H7 (cell line): Measurements from ENCODE around the gene TMEM271. TPM values are rescaled to one million over a fixed set of nuclear protein-coding genes. Genes with fewer than 3 reads are reported as not detected.

Experiments used
- DNase-seq: peaks from one replicate; pipeline ENCODE4 v3.0.0; 2012
- H3K27me3 ChIP-seq: 2 replicates; pipeline ENCODE4 v1.6.0; 2011; ENCODE audit warnings: mild to moderate bottlenecking, low read length; ENCODE audit not compliant: control insufficient read depth, insufficient read depth
- H3K36me3 ChIP-seq: replicated peaks from 2 replicates; pipeline ENCODE4 v1.5.1; 2011; ENCODE audit warnings: low read length; ENCODE audit not compliant: control insufficient read depth, insufficient read depth
- H3K4me3 ChIP-seq: 2 replicates; pipeline ENCODE4 v1.5.1; 2011; ENCODE audit warnings: low read depth, mild to moderate bottlenecking, control low read depth, low read length, moderate library complexity; ENCODE audit not compliant: insufficient read depth
- total RNA-seq: library from RNA; depleted of rRNA; stranded (reverse); fragments of >200 nt; shearing (Covaris generic); gene quantifications from 2 replicates; pipeline ENCODE4 v1.2.3, GENCODE V29; 2014

Gene TMEM271
- total RNA-seq, 1 experiment from 2014 or later = 0.59 TPM

DNA sequence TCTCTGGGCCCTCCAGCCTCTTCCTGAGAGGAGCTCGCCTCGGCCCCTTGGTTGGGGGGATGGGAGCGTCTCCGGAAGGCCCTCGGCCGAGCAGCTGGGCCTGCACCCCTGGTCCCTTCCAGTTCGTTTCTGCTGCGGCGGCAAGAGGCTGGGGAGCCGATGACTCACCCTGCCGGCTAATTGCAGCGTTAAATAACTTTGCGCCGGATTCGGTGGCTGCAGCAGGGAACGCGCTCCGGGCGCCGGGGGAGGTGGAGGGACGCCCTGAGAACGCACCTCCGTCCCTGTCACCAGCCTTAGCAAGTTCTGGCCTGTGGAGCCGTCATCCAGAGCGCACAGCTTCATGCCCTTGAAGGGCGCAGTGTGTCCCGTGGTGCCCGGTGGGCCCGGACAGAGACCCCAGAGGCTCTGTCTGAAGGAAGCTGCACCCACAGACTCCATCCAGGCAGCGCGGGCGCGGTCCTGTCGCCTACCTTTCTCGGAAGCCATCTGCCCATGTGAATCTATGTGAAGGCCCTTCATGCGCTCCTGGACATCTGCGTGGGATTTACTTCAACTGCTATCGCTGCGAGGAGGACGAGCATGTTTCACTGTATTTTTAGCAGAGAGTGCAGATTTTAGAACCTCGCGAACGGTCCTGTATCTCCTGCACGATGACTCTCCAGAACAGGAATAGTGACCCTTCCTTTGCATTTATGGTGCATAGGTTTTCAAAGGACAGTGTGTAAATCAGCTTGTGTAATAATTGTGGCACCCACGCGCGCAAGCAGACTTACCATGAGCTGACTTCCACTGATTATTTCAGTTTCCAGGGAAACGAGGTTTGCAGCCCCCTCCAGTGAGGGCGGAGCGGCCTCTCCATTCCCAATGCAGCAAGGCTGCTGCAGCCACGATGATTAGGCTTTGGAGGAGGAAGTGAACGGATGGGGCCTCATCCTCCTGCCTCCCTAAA, 1.7 kb upstream of the TMEM271 start:
- DNase-seq = peak; percentile 87
- peaks cover 65% of the 10 kb centered on the region for H3K27me3 ChIP-seq
- no peaks in the 10 kb centered on the region for H3K36me3 ChIP-seq
- peak overlapping the region; percentile 57 for H3K4me3 ChIP-seq

DNA sequence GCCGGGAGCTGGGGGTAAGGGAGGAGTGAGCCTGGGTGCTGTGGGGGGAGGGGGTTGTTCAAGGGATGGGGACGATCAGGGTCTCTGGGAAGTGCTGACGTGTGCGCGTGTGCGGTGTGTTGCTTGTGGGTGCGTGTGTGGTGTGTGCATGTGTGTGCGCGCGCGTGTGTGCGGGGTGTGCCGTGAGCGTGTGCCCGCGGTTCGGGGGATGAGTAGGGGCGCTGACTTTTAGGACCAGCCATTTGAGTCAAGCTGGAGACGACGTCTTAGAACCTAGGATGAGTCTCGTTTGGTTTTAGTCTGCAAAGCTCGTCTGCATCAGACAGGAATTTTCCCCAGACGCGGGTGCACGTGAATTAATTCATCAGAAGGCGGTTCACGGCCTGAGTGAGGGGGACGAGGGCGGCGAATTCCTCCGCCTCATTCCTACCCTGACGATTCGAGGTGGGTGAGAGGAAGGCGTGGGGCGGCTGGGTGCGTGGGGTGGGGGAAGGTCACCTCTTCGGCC, 950 bp upstream of the TMEM271 start:
- H3K4me3 ChIP-seq = peak overlapping the region; percentile 57
- DNase-seq = peak; percentile 87
- peaks cover 70% of the 10 kb centered on the region for H3K27me3 ChIP-seq
- H3K36me3 ChIP-seq = no peaks in the 10 kb centered on the region

DNA sequence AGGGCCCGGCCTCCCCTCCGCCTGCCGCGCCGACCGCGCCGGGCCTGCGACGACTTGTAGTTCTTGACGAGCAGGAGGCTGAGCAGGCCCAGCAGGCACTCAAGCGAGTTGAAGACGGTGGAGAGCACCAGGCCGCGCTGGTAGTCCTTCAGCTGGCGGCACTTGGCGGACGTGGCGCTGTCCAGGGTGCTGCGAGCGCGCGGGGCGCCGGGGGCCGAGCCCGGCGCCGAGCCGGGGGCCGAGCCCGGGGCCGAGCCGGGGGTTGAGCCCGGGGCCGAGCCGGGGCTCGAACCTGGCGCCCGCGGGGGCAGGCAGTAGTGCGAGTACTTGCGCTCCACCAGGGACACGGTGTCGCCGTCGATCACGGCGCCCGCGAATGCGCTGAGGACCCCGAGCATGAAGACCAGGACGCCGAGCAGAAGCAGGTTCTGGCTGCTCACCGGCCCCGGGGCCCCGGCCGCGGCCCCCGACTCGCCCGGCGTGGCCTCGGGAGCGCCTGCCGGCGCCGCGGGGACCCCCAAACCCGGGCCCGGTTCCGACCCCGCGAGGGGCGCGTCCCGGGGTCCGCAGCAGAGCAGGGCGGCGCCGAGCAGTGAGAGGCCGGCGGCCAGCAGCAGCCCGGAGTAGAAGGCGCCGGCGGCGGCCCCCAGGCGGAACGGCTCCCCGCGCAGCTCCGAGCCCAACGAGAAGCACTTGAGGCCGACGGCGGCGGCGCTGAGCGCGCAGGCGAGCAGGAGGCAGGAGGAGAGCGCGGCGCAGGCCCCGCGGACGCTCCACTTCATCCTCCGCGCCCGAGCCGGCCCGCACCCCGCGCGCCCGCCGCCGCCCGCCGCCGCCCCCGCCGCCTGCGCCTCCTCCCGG, 584 bp downstream of the TMEM271 start:
- Histone ChIP-seq H3K36me3 (no peaks in the 10 kb centered on the region), H3K4me3 (peak overlapping the region; percentile 35), H3K27me3 (peaks cover 71% of the 10 kb centered on the region)
- peak; percentile 94 for DNase-seq

DNA sequence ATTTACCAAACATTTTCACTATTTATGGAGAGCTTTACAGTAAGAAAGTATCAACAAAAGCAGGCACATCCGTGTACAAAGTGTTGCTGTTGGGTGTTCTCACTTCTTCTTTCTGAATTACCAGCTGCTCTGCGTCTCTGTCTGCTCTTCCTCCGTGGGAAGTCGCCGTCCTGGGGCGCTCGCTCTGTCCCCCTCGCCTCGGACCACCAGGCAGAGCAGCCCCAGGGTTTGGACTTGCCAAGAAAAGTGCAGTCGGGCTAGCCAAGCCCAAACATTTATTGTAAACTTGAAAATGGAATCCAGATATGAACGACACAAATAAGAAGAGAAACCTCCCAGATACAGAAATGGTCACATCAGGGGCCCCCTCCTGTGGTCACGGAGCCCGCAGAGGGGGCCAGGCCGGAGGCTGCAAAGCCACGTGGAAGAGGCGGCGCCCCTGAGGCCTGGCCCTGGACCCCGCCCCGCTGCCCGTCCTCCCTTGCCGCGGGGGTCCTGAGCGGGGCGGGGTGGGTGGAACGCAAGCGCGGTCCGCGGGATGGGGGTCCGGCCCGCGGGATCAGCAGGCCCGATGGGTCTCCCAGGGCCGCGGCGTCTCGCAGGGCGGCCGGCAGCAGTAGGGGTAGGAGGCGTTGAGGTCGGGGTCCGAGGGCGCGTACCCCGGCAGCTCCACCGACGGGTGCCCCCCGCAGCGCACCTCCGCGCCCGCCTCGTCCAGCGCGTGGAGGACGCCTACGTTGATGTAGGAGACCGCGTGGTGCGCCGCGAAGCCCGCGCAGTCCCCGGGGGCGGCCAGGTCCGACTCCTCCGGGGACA, 1.5 kb downstream of the TMEM271 start:
- Histone ChIP-seq H3K36me3 (no peaks in the 10 kb centered on the region), H3K27me3 (peaks cover 67% of the 10 kb centered on the region), H3K4me3 (peak overlapping the region; percentile 24)
- DNase-seq = peak; percentile 78

DNA sequence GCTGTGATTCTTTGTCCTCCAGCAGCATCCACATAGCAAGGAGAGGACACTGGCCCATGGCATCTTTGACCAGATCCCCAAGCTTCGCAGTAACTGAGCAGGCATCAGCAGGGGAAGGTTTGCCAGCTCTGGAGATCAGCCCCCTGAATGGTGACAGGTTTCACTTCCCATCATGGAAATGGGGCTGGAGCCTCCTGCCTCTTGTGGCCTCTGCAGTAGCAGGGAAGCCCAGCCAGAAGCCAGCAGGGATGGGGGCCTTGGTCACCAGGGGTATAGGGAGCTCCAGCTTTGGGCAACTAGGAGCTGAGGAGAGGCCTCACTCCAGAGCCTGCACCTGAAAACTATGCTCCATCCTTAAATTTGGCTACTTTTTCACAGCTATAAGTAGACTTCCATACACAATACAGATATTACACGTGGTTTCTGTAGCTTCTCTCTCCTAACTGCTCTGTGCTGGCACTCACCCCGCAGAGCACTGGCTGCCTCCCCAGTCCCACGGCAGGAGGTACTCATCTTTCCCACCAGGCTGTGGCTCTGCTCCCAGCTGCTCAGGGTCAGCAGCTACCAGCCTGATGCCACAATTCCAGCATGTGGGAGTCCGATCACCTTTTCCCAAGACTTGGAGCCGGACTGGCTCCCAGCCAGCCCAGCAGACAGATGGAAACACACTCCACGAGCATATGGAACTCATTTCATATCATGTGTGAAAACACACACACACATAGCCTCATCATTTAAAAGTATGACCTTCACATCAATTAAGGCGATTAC, 2.8 kb downstream of the TMEM271 start:
- Histone ChIP-seq H3K36me3 (no peaks in the 10 kb centered on the region), H3K27me3 (peaks cover 54% of the 10 kb centered on the region), H3K4me3 (no peak overlapping the region)
- no peak for DNase-seq

DNA sequence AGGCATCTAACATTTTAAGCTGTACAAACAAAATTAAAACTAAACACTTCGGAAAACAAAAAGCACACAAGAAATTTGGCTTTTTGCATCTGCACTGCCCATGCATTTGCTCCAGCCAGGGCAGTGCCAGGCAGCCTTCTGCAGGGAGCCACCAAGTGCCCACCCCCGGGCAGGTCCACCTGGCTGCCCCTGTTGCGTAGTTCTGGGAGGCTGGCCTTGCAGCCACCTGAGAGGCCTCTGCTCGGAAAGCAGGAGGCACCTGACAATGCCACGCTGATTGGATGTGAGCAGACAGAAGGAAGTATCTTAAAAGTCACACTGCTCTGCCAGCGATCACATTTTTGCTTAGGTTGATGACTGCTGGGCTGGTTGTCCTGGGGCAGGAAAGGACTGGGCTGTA, 3.5 kb downstream of the TMEM271 start:
- Histone ChIP-seq H3K4me3 (no peak overlapping the region), H3K36me3 (no peaks in the 10 kb centered on the region), H3K27me3 (peaks cover 47% of the 10 kb centered on the region)
- no peak for DNase-seq

DNA sequence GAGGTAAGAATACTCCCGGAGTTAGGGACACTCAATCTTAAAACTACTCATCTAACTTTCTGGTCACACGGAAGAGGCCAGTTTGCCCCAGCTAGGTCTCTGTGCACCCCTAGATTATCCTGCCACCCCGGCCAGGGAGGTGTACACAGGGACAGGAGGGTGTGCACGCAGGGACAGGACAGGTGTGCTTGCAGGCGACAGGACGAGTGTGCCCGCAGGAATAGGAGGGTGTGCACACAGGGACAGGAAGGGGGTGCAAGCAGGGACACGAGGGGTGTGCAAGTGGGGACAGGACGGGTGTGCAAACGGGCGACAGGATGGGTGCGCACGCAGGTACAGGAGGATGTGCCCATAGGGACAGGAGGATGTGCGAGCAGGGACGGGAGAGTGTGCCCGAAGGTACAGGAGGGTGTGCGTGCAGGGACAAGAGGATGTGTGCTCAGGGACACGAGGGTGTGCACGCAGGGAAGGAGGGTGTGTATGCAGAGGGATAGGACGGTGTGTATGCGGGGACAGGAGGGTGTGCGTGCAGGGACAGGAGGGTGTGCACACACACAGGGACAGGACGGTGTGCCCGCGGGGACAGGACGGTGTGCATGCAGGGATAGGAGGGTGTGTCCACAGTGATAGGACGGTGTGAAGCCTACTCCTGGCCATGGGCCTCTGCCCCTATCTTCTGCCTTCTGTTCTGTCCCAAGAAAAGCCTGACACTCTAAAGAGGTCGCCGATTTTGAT, 4.1 kb downstream of the TMEM271 start:
- no peak overlapping the region for H3K4me3 ChIP-seq
- H3K36me3 ChIP-seq = no peaks in the 10 kb centered on the region
- no peak for DNase-seq
- H3K27me3 ChIP-seq = peaks cover 41% of the 10 kb centered on the region

DNA sequence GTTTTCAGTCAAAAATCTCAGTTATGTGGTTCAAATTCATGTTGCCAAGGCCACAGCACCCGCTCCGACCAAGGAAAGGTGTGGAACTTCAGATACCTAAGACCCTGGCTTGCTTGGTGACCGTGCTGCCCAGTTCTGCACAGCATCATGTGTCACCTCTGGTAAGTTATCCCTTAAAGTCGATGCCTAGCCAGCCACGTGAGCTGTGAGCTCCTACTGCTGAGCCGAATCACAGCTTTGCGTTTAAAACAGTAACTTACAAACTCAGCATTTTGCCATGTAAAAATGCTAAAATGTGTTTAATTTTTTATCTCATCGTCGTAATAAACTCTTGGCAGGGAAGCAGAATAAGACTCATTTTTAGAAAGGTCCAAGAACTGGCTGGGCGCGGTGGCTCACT, 5.3 kb downstream of the TMEM271 start:
- Histone ChIP-seq H3K36me3 (no peaks in the 10 kb centered on the region), H3K4me3 (no peak overlapping the region), H3K27me3 (peaks cover 35% of the 10 kb centered on the region)
- no peak for DNase-seq

DNA sequence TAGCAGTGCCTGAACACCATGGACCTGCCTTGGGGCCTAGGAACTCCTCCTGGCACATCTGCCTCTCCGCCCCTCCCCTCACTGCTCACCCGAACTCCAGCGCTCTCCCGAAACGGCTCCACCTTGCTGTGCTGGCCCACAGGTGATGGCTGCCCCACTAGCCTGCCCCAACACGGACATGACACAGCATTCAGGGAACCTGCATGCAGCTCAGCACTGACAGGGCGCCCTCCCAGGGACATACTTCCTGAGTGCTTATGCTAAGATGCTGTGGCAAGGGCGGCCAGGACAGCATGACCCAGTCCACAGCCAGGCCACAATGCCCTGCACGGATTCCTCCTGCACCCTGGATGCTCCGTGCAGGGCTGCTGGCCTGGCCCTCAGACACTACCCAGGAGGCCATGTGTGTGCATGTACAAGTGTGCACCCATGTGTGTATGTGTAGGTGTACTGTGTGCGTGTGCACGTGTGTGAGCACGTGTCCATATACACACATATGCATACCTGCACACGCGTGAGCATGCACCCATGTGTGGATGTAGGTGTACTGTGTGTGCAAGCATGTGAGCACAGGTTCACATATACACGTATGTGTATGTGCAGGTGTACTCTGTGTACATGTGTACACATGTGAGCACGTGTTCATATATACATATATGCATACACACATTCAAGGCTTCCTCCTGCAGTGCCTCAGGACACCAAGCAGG, 6.0 kb downstream of the TMEM271 start:
- DNase-seq = no peak
- Histone ChIP-seq H3K4me3 (no peak overlapping the region), H3K27me3 (peaks cover 29% of the 10 kb centered on the region), H3K36me3 (no peaks in the 10 kb centered on the region)

DNA sequence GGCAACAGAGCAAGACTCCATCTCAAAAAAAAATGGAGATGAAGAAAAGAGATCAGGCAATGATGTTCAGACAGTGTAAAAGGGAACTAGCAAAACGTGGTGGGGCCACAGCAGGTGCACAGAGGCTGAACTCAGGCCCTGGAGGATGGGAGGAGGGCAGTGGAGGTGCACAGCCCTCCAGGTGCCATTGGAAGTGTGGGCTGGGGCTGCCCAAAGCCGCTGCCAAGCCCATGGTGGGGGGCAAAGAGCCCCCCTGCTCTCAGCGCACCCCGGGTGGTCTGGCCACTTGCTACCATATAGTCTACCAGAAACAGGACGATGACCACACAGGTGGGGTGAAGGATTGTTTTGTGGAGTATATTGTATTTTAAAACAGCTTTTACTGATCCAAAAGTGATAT, 7.1 kb downstream of the TMEM271 start:
- no peak overlapping the region for H3K4me3 ChIP-seq
- peaks cover 19% of the 10 kb centered on the region for H3K27me3 ChIP-seq
- DNase-seq = no peak
- no peaks in the 10 kb centered on the region for H3K36me3 ChIP-seq

DNA sequence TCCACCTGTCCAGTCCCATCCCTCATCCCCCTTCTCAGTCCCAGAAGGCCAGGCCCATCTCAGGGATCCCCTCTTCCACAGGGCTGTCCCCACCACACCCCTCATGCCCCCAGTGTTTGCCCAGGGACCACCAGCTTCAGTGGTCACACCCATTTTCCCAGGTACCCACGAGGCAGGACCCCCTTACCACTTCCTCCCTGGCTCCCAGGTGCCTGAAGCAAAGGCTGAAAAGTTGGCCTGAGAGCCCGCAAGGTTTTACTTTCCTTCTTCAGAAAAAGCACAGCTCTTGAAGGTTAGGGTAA, 7.8 kb downstream of the TMEM271 start:
- H3K4me3 ChIP-seq = no peak overlapping the region
- no peak for DNase-seq
- H3K27me3 ChIP-seq = peaks cover 12% of the 10 kb centered on the region
- no peaks in the 10 kb centered on the region for H3K36me3 ChIP-seq

DNA sequence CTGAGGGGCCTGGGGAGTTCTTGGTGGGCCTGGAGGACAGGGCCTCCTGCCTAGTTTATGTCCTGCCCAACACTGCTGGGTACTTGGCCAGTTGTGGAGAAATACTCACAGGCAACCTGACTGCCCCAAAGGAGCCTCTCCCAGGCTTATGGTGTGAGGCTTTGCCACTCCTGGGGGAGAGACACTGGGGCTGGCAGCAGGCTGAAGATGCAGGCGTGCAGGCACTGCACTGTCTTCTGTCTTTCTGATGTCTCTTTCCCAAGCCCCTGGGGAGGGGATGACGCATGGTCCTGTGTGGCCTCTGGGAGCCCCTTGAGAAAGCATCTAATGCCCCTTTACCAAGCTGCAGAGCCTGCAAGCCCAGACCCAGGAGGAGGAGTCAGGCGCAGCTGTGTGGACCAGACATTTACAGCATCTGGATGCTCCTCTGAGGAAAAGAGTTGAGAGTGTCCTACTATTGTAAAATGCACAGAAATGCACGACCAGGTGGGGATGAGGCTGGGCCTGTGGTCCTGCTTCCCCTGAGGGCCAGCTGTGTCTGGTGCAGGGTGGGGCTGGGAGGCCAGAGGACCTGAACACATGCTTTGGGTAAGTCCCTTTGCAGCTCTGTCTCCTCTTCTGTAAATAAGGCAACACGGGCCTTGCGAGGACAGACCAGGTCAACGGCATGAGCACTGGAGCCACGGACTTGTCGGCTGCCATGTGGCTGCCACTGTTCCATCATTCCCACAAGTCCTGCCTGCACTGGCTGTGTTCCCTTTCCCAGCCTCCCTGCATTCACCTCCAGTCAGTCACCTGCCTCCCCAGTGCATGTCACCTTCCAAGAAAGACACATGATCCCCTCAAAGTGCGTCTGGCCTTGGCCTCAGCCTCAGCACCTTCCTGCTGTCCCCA, 8.4 kb downstream of the TMEM271 start:
- Histone ChIP-seq H3K27me3 (peaks cover 6% of the 10 kb centered on the region), H3K36me3 (no peaks in the 10 kb centered on the region), H3K4me3 (no peak overlapping the region)
- no peak for DNase-seq
